Dermis blood vessel endothelial cell (primary cell): ENCODE measurements around the gene YARS2. TPM values are rescaled to one million over a fixed set of nuclear protein-coding genes. Genes with fewer than 3 reads are reported as not detected.
A peak's percentile ranks its signal among the peaks of the same experiment; 100 is the strongest.

Experiments
- DNase-seq: peaks from one replicate; pipeline ENCODE4 v3.0.0; 2010
- total RNA-seq: library from RNA; depleted of rRNA; stranded (reverse); fragments of >200 nt; gene quantifications from 2 replicates; pipeline ENCODE4 v1.2.3, GENCODE V29; 2014

The YARS2 gene
- total RNA-seq: 43.2 and 48.8 TPM in 2 replicates

DNA sequence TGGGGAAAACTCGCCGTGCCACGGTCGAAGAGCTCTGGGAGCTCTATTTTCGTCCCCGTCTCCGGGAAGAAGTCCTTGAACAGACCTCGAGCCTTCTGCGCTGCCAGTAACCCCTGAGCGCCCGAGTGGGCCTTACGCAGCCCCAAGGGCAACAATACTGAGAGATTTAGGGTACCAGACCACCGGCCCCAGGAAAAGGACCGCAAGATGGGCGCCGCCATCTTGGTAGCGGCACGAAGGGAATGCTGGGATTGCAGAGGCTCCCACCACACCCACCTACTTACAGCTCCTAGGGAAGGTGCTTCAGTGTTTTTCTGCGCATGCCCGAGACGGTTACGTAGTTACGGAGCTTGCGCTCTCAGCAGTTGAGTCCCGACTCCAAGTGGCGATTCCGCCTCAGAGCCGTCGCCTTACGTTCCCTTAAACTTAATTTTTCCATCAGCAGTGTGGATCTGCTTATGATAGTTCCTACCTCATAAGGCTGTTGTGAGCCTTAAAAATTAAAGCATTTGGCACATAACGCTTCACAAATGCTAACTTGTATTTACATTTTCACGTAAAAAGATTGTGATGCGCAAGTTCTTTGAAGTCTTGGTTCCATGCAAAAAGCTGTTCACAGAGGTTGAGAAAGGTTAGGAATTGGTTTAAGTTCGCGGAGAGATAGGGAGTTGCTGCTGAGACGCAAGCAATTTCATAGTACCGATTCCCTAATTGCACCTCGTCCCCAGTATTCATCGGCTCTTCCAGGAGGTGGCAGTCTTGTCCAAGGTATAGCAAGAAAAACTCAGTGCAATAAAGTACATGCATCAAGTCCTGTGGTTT, at the start of gene YARS2:
YARS2 (minus strand) TSS at position 244 of the 822 bp plus-strand sequence; CDS start at position 221, 23 bp downstream.
- peak; percentile 100 for DNase-seq

DNA sequence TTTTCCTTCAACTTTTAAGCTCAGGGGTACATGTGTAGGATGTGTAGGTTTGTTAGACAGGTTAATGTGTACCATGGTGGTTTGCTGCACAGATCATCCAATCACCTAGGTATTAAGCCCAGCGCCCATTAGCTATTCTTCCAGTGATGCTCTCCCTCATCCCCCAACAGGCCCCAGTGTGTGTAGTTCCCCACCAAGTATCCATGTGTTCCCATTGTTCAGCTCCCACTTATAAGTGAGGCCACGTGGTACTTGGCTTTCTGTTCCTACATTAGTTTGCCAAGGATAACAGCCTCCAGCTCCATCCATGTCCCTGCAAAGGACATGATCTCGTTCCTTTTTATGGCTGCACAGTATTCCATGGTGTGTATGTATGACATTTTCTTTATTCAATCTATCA, 48.6 kb upstream of the YARS2 start:
- DNase-seq: no peak

DNA sequence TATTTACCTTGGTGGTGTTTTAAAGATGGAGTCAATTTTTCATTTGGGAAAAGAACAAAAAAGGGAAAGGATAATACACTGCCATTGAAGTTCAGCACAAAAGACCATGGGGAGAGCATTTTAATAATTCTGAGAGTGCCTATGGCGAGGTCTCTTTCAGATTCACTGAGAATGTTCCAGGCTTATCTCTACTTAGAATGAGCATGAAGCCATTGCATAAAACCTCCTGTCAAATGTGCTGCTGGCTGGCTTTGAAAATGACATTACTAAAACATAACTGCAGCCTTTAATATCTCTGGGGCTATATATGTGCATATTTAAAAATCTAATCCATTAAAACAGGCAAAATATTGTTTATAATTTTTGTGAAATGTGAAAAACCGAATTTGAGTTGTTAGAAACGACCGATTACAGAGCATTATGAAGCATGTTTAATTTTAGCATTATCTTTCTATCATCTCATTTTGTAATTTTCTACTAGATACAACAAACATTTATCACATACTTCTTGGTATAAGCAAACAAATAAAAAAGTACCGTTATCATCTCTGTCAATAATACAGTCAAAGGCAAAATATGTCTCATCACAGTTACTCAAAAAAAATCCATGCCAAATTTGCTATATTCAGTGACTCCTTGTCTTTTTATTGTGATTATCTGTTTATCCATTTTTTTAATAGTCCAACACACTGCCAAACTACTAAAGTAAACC, 45.7 kb upstream of the YARS2 start:
- DNase-seq: no peak

DNA sequence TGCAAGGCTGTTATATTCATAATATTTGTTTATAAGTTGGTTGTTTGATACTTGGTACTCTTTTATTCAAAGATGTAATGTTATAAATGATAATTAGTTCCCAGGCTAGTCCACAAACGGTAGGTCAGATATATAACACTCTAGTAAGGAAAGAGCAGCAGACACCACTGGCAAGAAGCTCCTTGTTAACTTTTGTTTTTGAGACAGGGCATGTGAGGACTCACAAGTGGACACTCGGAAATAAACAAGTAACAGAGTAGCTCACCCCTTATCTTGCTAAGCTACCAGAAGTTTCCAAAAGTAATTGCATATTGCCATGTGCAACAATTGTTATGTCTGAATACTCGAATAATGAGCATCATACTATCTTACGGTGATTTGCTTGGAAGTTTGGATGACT, 38.6 kb upstream of the YARS2 start:
- DNase-seq: no peak

DNA sequence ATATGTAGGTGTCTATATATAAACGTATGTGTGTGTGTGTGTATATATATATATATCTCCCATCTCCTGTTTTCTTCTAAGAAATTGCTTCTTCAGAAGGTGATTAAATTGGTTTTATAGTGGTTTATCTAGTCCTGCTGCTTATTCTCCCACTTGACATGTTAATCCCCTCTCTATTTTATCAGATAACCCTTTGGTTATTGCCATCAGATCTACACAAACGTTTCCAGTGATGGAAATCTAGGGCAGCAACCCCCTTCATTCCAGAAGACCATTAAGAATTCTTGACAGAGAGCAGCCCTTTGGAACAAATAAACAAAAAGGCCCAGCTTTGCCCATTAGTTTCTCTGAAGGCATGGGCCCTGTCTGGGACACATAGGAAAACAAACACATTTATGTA, 34.2 kb upstream of the YARS2 start:
- DNase-seq: no peak

DNA sequence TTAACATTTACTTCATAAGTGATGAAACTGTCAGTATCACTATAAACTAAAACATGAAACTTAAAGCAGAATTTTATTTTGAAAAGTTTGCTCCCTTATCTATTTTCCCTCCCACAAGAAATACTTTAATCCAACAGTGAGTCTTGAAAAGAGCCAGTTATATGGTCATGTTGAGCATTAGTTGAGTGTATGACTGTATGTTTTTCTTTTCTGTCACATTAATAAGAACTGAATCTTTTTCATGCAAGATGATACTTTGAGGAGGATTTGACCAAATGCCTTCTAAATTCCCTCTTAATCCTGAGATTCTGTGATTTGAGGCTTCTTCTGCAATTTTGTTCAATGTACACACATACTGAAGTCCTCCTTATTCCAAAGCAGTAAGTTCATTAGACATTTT, 33.7 kb upstream of the YARS2 start:
- no peak for DNase-seq

DNA sequence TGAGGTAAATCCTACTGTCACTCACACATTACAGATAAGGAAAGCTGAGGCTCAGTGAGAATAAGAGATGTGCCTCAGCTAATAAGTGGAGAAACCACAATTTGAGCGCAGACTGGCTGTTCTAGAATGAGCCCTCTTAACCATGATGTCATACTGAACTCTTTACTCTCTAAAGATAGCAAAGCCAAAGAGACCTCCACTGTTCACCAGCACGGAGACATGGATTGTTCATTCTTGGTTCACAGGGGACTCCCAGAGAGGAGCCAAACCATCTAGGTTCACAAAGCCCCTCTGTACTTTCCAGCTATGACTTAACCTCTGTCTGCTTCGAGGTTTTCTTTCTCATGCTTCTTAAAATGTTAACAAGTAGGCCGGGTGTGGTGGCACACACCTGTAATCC, 32.7 kb upstream of the YARS2 start:
- DNase-seq: no peak

DNA sequence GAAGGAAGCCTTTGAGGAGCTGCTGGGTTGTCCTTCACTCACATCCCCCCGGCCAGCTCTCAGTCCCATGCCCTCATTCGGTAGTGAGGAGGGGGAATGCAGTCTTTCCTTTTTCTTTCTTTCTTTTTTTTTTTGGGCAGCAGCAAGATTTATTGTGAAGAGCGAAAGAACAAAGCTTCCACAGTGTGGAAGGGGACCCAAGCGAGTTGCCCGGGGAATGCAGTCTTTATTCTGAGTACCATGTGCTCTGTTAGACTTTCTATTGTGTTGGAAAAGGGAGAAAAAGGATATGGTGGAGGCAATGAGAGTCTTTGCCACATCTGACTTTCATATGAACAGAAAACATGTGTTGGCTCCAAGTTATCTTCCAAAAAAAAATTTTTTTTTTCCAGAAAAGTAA, 29.9 kb upstream of the YARS2 start:
- DNase-seq: no peak

DNA sequence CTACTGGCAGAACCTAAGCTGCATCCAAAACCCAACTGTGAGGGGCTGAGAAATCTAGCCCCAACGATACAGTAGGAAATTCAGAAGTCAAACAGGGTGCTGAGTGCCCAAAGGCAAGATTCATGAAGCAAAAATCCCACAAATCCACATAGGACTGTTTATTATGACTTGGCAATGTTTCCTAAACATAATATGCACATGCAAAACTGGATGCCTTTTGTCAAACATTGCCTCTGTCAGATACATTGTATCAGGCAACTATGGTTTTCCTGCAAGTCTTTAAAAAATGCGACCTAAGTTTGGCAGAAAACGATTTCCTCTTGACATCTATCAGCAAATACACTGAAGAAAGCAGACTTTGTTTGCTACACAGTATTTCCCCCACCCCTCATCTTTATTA, 27.3 kb upstream of the YARS2 start:
- DNase-seq: no peak

DNA sequence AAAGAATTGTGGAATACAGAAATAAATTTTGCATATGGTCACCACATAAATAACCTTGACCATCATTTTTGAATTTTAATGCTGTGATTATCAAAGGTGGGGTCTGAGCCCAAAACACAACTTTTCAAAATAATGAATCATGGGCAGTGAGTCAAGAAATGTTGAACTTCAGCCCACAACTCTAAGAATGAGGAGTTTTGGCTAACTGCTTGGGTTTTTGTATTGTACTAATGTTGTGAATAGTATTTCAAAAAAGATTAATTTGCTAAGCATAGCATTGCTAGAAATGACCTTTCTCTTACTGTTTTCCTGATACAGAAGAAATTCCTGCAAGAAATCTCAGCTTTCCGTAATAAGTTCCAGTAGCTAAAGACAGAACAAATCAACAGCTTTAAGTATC, 24.4 kb upstream of the YARS2 start:
- DNase-seq: no peak

DNA sequence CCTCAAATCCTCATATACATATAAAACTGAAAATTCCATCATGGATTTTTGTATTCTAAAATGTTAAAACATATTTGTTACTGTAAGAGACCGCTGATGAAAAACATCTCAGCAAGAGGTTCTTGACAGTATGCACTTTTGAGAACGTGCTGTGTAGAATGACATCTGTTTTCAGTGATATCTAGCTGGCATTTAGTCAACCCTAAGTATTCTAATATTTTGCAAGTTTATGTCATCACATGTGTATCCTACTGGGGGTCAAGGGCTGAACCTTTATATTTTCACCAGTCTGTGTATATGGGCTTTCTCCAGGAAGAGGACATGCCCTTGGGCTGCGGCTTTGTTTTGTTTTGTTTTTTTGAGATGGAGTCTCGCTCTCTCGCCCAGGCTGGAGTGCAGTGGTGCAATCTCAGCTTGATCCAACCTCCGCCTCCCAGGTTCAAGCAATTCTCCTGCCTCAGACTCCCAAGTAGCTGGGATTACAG, 22.0 kb upstream of the YARS2 start:
- no peak for DNase-seq

DNA sequence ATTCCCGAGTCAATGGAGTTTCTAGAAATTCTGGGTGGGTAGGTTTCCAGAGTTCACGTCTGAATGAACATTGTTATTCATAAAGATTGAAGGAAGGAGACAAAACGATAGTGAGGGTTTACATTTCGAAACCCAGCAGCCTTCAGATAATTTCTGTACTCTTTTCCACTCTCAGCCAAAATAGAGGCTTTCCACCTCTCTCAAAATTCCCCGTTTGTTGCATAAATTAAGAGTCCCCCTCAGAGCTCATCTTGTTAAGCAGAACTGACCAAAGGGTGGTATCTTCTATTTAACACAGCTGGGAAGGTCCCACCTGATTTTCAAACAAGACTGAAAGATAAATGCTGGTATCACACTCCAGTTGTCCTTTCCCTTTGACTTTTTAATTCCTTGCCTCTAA, 21.5 kb upstream of the YARS2 start:
- no peak for DNase-seq

DNA sequence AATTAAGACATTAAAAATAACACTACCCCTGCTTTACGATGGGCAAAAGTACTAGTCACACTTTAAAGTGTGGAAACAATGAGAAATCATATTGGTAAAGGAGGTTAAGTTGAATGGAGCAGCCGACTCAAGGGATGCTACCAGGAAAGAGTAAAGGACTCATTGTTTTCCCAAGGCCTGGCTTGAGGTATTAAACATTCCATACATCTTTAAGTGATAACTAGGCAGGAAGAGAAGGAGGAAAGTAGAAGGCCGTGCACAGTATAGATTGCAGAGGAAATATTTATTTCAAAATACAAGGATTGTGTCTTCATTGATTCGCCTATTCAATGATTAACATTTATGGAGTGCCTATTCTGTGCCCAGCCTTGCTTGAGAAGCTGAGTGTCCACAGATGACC, 20.6 kb upstream of the YARS2 start:
- DNase-seq: no peak

DNA sequence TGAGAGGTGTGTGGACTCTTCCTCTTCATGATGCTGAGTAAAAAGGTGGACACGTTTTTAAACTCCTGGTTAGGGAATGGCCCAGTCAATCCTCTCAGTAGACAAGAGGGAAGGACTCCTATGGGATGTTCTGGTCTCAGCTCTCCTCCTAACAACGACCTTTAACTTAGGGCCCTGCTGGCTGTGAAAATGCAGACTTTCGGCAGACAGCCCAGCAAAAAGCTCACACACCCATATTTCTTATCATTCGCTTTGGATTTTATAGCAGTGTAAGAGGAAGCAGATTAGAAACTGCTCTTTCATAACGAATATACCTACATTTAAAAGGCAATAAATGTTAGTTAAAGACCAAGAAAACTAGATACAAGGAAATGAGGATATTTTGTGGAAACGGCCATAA, 18.0 kb upstream of the YARS2 start:
- no peak for DNase-seq

DNA sequence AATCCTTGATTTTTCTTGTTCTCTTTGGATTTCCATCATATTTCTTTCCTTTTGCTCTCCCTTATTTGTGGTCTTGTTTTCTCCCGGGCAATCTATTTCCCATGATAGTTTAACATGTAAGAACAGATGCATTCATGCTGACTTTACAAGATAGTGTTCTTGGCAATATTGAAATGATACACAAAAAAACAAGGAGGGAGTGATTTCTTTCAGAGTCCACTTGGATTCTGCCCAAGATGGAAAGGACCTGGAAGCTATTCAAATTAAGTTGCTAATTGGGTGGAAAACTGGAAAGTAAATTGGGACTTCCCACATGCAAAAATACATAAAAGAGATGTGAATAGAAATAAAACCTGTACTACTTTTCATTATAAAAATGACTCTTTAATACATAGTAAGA, 14.4 kb upstream of the YARS2 start:
- no peak for DNase-seq

DNA sequence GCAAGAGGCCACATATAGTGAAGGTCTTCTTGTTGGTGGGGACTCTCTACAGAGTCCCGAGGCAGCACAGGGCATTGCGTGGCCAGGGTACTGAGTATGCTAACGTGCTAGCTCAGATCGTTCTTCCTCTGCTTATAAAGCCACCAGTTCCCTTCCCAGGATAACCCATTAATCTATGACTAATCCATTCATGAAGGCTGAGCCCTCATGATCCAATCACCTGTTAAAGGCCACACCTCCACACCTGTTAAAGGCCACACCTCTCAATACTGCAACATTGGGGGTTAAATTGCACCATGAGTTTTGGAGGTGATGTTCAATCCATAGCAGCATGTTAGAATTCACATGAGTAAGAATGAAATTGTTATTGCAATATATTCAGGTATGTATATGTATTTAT, 12.8 kb upstream of the YARS2 start:
- no peak for DNase-seq

DNA sequence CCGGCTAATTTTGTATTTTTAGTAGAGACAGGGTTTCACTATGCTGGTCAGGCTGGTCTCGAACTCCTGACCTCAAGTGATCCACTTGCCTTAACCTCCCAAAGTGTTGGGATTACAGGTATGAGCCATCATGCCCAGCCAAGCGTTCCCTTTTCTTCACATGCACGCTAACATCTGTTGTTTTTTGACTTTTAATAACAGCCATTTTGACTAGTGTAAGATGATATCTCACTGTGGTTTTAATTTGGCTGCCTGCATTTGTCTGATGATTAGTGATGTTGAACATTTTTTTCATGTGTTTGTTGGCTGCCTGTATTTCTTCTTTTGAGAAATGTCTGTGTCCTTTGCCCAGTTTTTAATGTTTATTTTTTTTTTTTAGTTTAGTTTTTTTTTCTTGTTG, 10.2 kb upstream of the YARS2 start:
- no peak for DNase-seq

DNA sequence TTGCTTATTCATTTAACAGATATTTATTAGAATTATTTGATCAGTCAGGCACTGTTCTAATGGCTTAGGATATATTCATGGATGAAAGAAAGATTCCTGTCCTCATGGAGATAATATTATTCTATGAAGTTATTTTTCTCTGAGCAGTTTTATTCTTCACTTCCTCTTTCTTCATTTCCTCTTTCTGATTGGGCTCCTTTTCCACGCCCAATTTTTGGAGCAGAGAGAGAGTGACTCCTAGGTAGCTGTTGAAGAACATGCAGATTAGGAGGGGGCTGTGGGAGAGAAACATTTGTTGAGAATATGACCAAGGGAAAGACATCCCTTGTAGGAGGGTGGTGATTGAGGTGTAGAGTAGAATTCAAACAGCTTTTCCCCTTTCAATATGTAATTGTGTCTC, 6.0 kb upstream of the YARS2 start:
- DNase-seq: no peak

DNA sequence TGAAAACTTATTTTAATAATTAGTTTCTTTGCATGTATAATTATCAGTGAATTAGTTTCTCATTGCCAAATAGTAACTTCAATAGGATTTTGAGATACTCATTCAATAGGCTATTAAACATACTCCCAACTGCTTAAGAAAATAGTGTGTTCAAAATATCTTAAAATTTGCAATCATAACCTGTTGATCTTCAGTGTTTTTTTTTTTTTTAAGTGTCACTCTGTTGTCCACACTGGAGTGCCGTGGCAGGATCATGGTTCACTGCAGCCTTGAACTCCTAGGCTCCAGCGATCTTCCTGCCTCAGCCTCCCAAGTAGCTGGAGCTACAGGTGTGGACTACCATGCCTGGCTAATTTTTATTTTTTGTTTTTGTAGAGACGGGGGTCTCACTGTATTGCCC, 1.5 kb upstream of the YARS2 start:
- no peak for DNase-seq

DNA sequence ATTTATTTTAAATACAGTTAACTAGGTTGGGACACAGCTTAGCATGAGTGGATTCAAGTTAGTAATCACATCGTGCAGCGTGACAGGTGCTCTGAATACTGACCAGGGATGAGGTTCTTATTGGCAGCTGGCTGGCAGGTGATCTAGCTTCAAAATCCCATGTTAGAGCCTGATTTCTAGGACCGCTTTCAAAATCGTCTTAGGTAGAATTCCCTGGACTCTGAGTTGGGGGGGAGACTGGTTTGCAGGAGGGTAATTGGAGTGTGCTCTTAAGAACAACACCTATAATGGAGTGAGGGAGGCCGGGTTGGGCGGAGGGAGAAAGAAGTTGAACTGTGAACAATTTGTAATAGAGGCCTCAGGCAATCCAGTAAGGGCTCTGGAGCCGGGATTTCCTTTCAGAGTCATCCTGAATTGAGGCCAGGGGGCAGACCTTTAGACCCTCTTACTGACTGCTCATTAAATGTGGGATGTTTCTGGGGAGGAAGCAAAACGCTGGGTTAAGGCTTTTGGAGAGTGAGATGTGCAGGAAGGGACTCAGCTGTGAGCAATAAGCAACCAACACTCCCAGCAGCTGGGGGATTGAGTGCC, 874 bp upstream of the YARS2 start:
- DNase-seq: peak; percentile 6

DNA sequence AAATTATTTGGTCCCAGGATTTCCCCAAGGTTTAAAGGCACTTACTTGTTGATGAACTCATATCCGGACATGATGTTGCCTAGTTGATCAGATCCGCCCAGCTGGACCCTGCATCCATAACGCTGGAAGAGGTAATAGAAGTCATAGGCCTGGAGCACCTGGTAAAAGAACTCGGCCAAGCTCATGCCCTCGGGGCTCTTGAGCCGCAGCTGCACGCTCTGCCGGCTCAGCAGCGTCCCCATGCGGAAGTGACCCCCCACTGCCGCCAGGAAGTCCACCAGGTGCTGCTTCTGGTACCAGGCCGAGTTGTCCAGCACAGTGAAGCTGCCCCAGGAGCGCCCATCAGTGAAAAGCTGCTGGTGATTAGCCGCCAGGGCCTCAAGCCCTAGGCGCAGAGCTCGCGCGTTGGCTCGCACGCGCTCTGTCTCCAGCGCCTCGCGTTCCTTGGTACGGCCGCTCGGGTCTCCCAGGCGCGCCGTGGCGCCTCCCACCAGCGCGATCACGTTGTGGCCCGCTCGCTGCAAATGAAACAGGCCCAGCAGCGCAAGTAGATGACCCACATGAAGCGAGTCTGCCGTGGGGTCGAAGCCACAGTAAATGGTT, 545 bp downstream of the YARS2 start:
- DNase-seq: peak; percentile 94

DNA sequence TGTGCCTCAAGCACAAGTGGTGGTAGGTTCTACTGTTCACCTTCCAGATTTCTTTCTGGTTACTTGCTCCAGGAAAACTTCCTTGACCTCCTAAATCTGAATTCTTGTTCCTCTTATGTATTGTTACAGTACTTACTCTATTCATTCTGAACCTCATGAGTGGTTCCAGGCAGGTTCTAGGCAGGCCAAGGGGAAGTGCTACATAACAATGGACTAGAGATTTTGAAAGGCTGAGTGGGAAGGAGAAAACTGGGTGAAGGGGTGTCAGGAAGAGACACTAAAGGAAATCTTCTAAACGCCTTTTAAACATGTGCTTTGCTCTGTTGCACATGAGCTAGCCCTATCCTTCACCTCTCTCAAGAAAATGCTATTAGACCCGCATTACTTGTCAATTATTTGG, 1.6 kb downstream of the YARS2 start:
- DNase-seq: peak; percentile 54

DNA sequence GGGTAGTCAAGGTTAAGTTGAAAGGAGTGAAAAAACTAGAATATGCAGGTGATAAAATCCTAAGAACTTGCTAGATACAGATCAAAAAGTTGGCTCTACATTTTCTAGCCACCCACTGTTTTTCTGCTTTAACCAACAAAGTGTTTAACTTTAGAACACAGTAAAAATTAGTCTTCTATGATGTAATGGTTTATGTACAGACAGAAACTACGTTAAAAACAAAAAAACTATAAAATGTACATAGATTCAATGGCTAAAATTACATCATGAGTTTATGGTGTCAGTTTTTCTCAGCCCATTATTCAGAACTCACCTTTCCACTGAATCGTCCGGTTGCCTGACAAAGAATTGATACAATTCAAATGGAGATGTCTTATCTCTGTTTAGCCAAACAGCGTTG, 2.1 kb downstream of the YARS2 start:
- DNase-seq: no peak
